IPS DF 4.7 (cell line): ENCODE data around the gene DNAJC4.

ENCODE experiments used
- DNase-seq: peaks from one replicate; pipeline ENCODE4 v3.0.0-alpha.2; 2013; ENCODE audit warnings: low spot score; ENCODE audit errors: extremely low read depth

The DNAJC4 gene

GRCh38 chr11:64230171-64230984, at the start of gene DNAJC4:
TSS of gene DNAJC4 (plus strand) at chr11:64230548. CDS start at chr11:64230855, 307 bp downstream.
- no peak for DNase-seq

- no peak for DNase-seq
These were observed 49.5 kb upstream of the DNAJC4 start for GRCh38 chr11:64180891-64181290.

GRCh38 chr11:64181506-64182411, 48.6 kb upstream of the DNAJC4 start:
- DNase-seq, result no peak

- DNase-seq, result no peak
These were observed 46.5 kb upstream of the DNAJC4 start for GRCh38 chr11:64183890-64184289.

GRCh38 chr11:64185175-64185692, 45.1 kb upstream of the DNAJC4 start:
- DNase-seq, result no peak

- peak; percentile 98 for DNase-seq
These were observed 44.5 kb upstream of the DNAJC4 start, which contains the start of gene STIP1 for GRCh38 chr11:64185693-64186491. TSS of gene STIP1 (plus strand) at chr11:64186171. CDS start at chr11:64186262, 91 bp downstream.

- DNase-seq, result no peak
These were observed 43.7 kb upstream of the DNAJC4 start for GRCh38 chr11:64186492-64187165.

- DNase-seq, result no peak
These were observed 37.9 kb upstream of the DNAJC4 start for GRCh38 chr11:64192434-64192833.

GRCh38 chr11:64196626-64197025, 33.7 kb upstream of the DNAJC4 start:
- no peak for DNase-seq

GRCh38 chr11:64198511-64198910, 31.8 kb upstream of the DNAJC4 start:
- no peak for DNase-seq

GRCh38 chr11:64201543-64201942, 28.8 kb upstream of the DNAJC4 start:
- no peak for DNase-seq

- DNase-seq, result no peak
These were observed 27.4 kb upstream of the DNAJC4 start for GRCh38 chr11:64202992-64203391.

- no peak for DNase-seq
These were observed 26.8 kb upstream of the DNAJC4 start for GRCh38 chr11:64203421-64204079.

GRCh38 chr11:64204080-64204440, 26.3 kb upstream of the DNAJC4 start:
- DNase-seq, result no peak

GRCh38 chr11:64204464-64204989, 25.8 kb upstream of the DNAJC4 start:
- no peak for DNase-seq

GRCh38 chr11:64206457-64207255, 23.7 kb upstream of the DNAJC4 start, which contains the start of gene FERMT3:
TSS of gene FERMT3 (plus strand) at chr11:64206721. CDS start at chr11:64207365, 644 bp downstream.
- DNase-seq, result no peak

- DNase-seq, result no peak
These were observed 22.9 kb upstream of the DNAJC4 start for GRCh38 chr11:64207256-64208085.
